Neural cell (in vitro differentiated cells): Measurements from ENCODE around the gene CBX8. TPM values are rescaled to one million over a fixed set of nuclear protein-coding genes. Genes with fewer than 3 reads are reported as not detected.

ENCODE experiments used
- H2AFZ ChIP-seq: fragments of 200-600, 300-800 bp; sonication (generic), shearing (Covaris generic); 2 replicates; pipeline ENCODE4 v1.6.0; 2014; ENCODE audit warnings: low read depth, mild to moderate bottlenecking, antibody characterized with exemption, low read length, moderate library complexity
- H3F3A ChIP-seq: fragments of 200-600 bp; shearing (Covaris generic); 2 replicates; pipeline ENCODE4 v1.6.1; 2016; ENCODE audit warnings: mild to moderate bottlenecking, moderate library complexity, mixed read lengths, antibody characterized with exemption, low read length; ENCODE audit not compliant: insufficient read depth, poor library complexity, severe bottlenecking
- H3K27ac ChIP-seq: fragments of 200-600, 300-800 bp; sonication (generic), shearing (Covaris generic); 2 replicates; pipeline ENCODE4 v1.5.1; 2014; ENCODE audit warnings: mild to moderate bottlenecking, low read length, moderate library complexity
- H3K27me3 ChIP-seq: fragments of 300-800, 200-600 bp; sonication (generic), shearing (Covaris generic); 2 replicates; pipeline ENCODE4 v1.6.0; 2014; ENCODE audit warnings: mild to moderate bottlenecking, low read depth, low read length, moderate library complexity; ENCODE audit not compliant: insufficient read depth
- H3K36me3 ChIP-seq: fragments of 300-800, 200-600 bp; sonication (generic), shearing (Covaris generic); 2 replicates; pipeline ENCODE4 v1.5.1; 2014; ENCODE audit warnings: mild to moderate bottlenecking, antibody characterized with exemption, low read length, moderate library complexity; ENCODE audit not compliant: insufficient read depth
- H3K4me2 ChIP-seq: fragments of 300-800, 200-600 bp; sonication (generic), shearing (Covaris generic); 2 replicates; pipeline ENCODE4 v1.6.0; 2014; ENCODE audit warnings: mild to moderate bottlenecking, low read length
- H3K4me3 ChIP-seq: fragments of 300-800, 200-600 bp; sonication (generic), shearing (Covaris generic); 2 replicates; pipeline ENCODE4 v1.5.1; 2014; ENCODE audit warnings: mild to moderate bottlenecking, low read length, moderate library complexity
- H3K79me2 ChIP-seq: fragments of 200-600 bp; shearing (Covaris generic); replicated peaks from 2 replicates; pipeline ENCODE4 v1.6.0; 2014; ENCODE audit warnings: mild to moderate bottlenecking, low read length, moderate library complexity; ENCODE audit not compliant: insufficient read depth
- H3K9ac ChIP-seq: fragments of 300-800, 200-600 bp; sonication (generic), shearing (Covaris generic); 2 replicates; pipeline ENCODE4 v1.6.1; 2016; ENCODE audit warnings: mild to moderate bottlenecking, low read length, mixed read lengths
- H3K9me2 ChIP-seq: fragments of 200-600 bp; shearing (Covaris generic); 2 replicates; pipeline ENCODE4 v1.6.1; 2016; ENCODE audit warnings: mild to moderate bottlenecking, low read length, mixed read lengths; ENCODE audit not compliant: insufficient read depth
- H3K9me3 ChIP-seq: fragments of 200-600, 300-800 bp; sonication (generic), shearing (Covaris generic); 2 replicates; pipeline ENCODE4 v1.6.1; 2016; ENCODE audit warnings: mild to moderate bottlenecking, mixed run types, low read length, moderate library complexity, mixed read lengths
- H4K20me1 ChIP-seq: fragments of 200-600 bp; shearing (Covaris generic); 2 replicates; pipeline ENCODE4 v1.6.1; 2016; ENCODE audit warnings: mild to moderate bottlenecking, mixed run types; ENCODE audit not compliant: insufficient read depth
- CTCF ChIP-seq: fragments of 450-650 bp; IDR thresholded peaks from 2 replicates; pipeline ENCODE4 v1.5.1; 2014; ENCODE audit warnings: antibody characterized with exemption, mild to moderate bottlenecking, moderate library complexity; ENCODE audit not compliant: poor library complexity, severe bottlenecking
- EP300 ChIP-seq: fragments of 450-650 bp; conservative IDR thresholded peaks from 2 replicates; pipeline ENCODE4 v1.6.1; 2014; ENCODE audit warnings: antibody characterized with exemption, mild to moderate bottlenecking, moderate library complexity; ENCODE audit not compliant: poor library complexity, severe bottlenecking
- EZH2 ChIP-seq: fragments of 200-600, 300-800 bp; shearing (Covaris generic), sonication (generic); IDR thresholded peaks from 2 replicates; pipeline ENCODE4 v1.6.1; 2014; ENCODE audit warnings: antibody characterized with exemption, low read length, borderline replicate concordance, mild to moderate bottlenecking; ENCODE audit not compliant: insufficient read depth, poor library complexity, severe bottlenecking
- MXI1 ChIP-seq: fragments of 450-650 bp; conservative IDR thresholded peaks from 2 replicates; pipeline ENCODE4 v1.6.1; 2014; ENCODE audit warnings: antibody characterized with exemption, mild to moderate bottlenecking; ENCODE audit not compliant: poor library complexity, severe bottlenecking
- POLR2AphosphoS5 ChIP-seq: IDR thresholded peaks from 2 replicates; pipeline ENCODE4 v1.6.1; 2012
- RAD21 ChIP-seq: fragments of 450-650 bp; conservative IDR thresholded peaks from 2 replicates; pipeline ENCODE4 v1.6.1; 2014; ENCODE audit warnings: antibody characterized with exemption, mild to moderate bottlenecking, moderate library complexity
- REST ChIP-seq: IDR thresholded peaks from 2 replicates; pipeline ENCODE4 v1.6.1; 2012; ENCODE audit warnings: borderline replicate concordance
- SMC3 ChIP-seq: fragments of 450-650 bp; conservative IDR thresholded peaks from 2 replicates; pipeline ENCODE4 v1.6.1; 2014; ENCODE audit warnings: antibody characterized with exemption, mild to moderate bottlenecking, moderate library complexity; ENCODE audit not compliant: poor library complexity
- TAF1 ChIP-seq: IDR thresholded peaks from 2 replicates; pipeline ENCODE4 v1.6.1; 2012; ENCODE audit warnings: low read depth
- polyA plus RNA-seq: library from polyadenylated mRNA; depleted of rRNA; stranded (reverse); fragments of >200 nt; gene quantifications from 2 replicates; pipeline ENCODE4 v1.2.3, GENCODE V29; 2014

The CBX8 gene
- polyA plus RNA-seq, 1 donor from 2014 or later: 15.4 TPM

- no peak for TF ChIP-seq EP300
- TF ChIP-seq MXI1: no peak
- no peak for TF ChIP-seq TAF1
- peak; percentile 42 for TF ChIP-seq EZH2
- no peak for TF ChIP-seq SMC3
- TF ChIP-seq RAD21: peak; percentile 25
- peak; percentile 46 for TF ChIP-seq CTCF
- no peak for TF ChIP-seq REST
- no peak for TF ChIP-seq POLR2AphosphoS5
- Histone ChIP-seq H2AFZ (no peak overlapping the region), H3K27ac (no peak overlapping the region), H3F3A (peaks cover 9% of the 10 kb centered on the region), H3K4me3 (peak overlapping the region; percentile 35), H3K36me3 (no peaks in the 10 kb centered on the region), H3K9ac (no peak overlapping the region), H4K20me1 (peaks cover 26% of the 10 kb centered on the region), H3K4me2 (no peak overlapping the region), H3K79me2 (peaks cover 21% of the 10 kb centered on the region), H3K9me2 (no peaks in the 10 kb centered on the region), H3K27me3 (peaks cover 56% of the 10 kb centered on the region), H3K9me3 (no peaks in the 10 kb centered on the region)
Observed at GRCh38 chr17:79789943-79790804, 6.7 kb downstream of the CBX8 start.

- H4K20me1 ChIP-seq: peaks cover 20% of the 10 kb centered on the region
- no peak overlapping the region for H3K4me2 ChIP-seq
- no peaks in the 10 kb centered on the region for H3K36me3 ChIP-seq
- TF ChIP-seq REST: no peak
- no peak for TF ChIP-seq CTCF
- TF ChIP-seq RAD21: no peak
- no peak for TF ChIP-seq MXI1
- TF ChIP-seq SMC3: no peak
- TF ChIP-seq EP300: no peak
- TF ChIP-seq EZH2: no peak
- TF ChIP-seq TAF1: no peak
- TF ChIP-seq POLR2AphosphoS5: no peak
- no peak overlapping the region for H2AFZ ChIP-seq
- H3K9me3 ChIP-seq: no peaks in the 10 kb centered on the region
- H3K27ac ChIP-seq: no peak overlapping the region
- H3K9ac ChIP-seq: peak overlapping the region; percentile 14
- peak overlapping the region; percentile 35 for H3K4me3 ChIP-seq
- H3K9me2 ChIP-seq: no peaks in the 10 kb centered on the region
- H3K27me3 ChIP-seq: peaks cover 55% of the 10 kb centered on the region
- peaks cover 12% of the 10 kb centered on the region for H3K79me2 ChIP-seq
- peaks cover 9% of the 10 kb centered on the region for H3F3A ChIP-seq
Observed at GRCh38 chr17:79788989-79789942, 7.6 kb downstream of the CBX8 start.
